Mucosa of rectum (tissue), 2 donors: ENCODE measurements around the gene LSAMP.
A peak's percentile ranks its signal among the peaks of the same experiment; 100 is the strongest.

Source experiments
- H3K27ac ChIP-seq, 2 donors: one replicate each; pipeline ENCODE4 v1.7.0; 2013; ENCODE audit warnings: inconsistent platforms in 2 of 2, low read depth in 2 of 2, low read length in 2 of 2
- H3K27me3 ChIP-seq, 2 donors: one replicate each; pipeline ENCODE4 v1.7.0; 2013; ENCODE audit warnings: low read length in 2 of 2; ENCODE audit not compliant: control insufficient read depth in 2 of 2, insufficient read depth in 2 of 2
- H3K36me3 ChIP-seq, 2 donors: one replicate each; pipeline ENCODE4 v1.7.0; 2013; ENCODE audit warnings: low read length in 2 of 2; ENCODE audit not compliant: control insufficient read depth in 2 of 2, insufficient read depth in 2 of 2
- H3K4me1 ChIP-seq, 2 donors: one replicate each; pipeline ENCODE4 v1.7.0; 2013; ENCODE audit warnings: low read length in 2 of 2, mild to moderate bottlenecking in 1 of 2; ENCODE audit not compliant: control insufficient read depth in 2 of 2, insufficient read depth in 2 of 2
- H3K4me3 ChIP-seq, 2 donors: one replicate each; pipeline ENCODE4 v1.7.0; 2013; ENCODE audit warnings: low read length in 2 of 2
- H3K9ac ChIP-seq, 2 donors: one replicate each; pipeline ENCODE4 v1.7.0; 2013; ENCODE audit warnings: low read length in 2 of 2, low read depth in 1 of 2, mild to moderate bottlenecking in 1 of 2
- H3K9me3 ChIP-seq, 2 donors: one replicate each; pipeline ENCODE4 v1.7.0; 2013; ENCODE audit warnings: low read length in 2 of 2; ENCODE audit not compliant: control insufficient read depth in 2 of 2
- donor health status: healthy.
- donor health status: Normal muscosa, but diverticular disease.

Gene LSAMP

GRCh38 chr3:116445311-116445841 lies at the start of gene LSAMP:
Gene LSAMP (minus strand): TSS chr3:116445487.
- Histone ChIP-seq H3K36me3 (no peaks in the 10 kb centered on the region), H3K4me1 (no peaks in the 10 kb centered on the region), H3K9ac (peak within 1 kb of the TSS in 1 of 2 donors; percentile 29), H3K27me3 (no peaks in the 10 kb centered on the region), H3K4me3 (peak within 1 kb of the TSS; percentile 51 to 66), H3K27ac (no peak within 1 kb of the TSS), H3K9me3 (no peaks in the 10 kb centered on the region)

- Histone ChIP-seq H3K9me3 (no peaks in the 10 kb centered on the region), H3K4me3 (no peak overlapping the region), H3K27me3 (no peaks in the 10 kb centered on the region), H3K4me1 (no peaks in the 10 kb centered on the region), H3K36me3 (no peaks in the 10 kb centered on the region), H3K9ac (no peak overlapping the region), H3K27ac (no peak overlapping the region)
Observed at GRCh38 chr3:116492379-116492778, 47.1 kb upstream of the LSAMP start.

DNA sequence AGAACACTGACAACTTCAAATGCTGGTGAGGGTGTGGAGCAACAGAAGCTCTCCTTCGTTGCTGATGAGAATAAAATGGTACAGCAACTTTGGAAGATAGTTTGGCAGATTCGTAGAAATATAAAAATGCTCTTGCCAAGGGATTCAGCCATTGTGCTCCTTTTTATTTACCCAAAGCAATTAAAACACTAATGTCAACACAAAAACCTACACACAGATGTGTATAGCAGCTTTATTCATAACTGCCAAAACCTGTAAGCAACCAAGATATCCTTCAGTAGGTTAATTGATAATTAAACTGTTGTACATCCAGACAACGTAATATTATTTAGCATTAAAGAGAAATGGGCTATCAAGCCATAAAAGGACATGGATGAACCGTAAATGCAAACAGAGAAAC lies 37.8 kb upstream of the LSAMP start:
- Histone ChIP-seq H3K9me3 (no peaks in the 10 kb centered on the region), H3K4me1 (no peaks in the 10 kb centered on the region), H3K9ac (no peak overlapping the region)

GRCh38 chr3:116476691-116477090 lies 31.4 kb upstream of the LSAMP start:
- H3K27ac ChIP-seq, result no peak overlapping the region
- H3K27me3 ChIP-seq, result no peaks in the 10 kb centered on the region
- no peaks in the 10 kb centered on the region for H3K36me3 ChIP-seq
- no peaks in the 10 kb centered on the region for H3K9me3 ChIP-seq
- H3K9ac ChIP-seq, result no peak overlapping the region
- no peak overlapping the region for H3K4me3 ChIP-seq
- no peaks in the 10 kb centered on the region for H3K4me1 ChIP-seq

More for the DNA sequence above, 37.8 kb upstream of the LSAMP start:
- Histone ChIP-seq H3K27me3 (no peaks in the 10 kb centered on the region), H3K4me3 (no peak overlapping the region), H3K27ac (no peak overlapping the region), H3K36me3 (no peaks in the 10 kb centered on the region)

- Histone ChIP-seq H3K27me3 (no peaks in the 10 kb centered on the region), H3K4me1 (no peaks in the 10 kb centered on the region), H3K4me3 (no peak overlapping the region), H3K9ac (no peak overlapping the region), H3K27ac (no peak overlapping the region), H3K36me3 (no peaks in the 10 kb centered on the region), H3K9me3 (no peaks in the 10 kb centered on the region)
Observed at GRCh38 chr3:116474801-116475200, 29.5 kb upstream of the LSAMP start.

DNA sequence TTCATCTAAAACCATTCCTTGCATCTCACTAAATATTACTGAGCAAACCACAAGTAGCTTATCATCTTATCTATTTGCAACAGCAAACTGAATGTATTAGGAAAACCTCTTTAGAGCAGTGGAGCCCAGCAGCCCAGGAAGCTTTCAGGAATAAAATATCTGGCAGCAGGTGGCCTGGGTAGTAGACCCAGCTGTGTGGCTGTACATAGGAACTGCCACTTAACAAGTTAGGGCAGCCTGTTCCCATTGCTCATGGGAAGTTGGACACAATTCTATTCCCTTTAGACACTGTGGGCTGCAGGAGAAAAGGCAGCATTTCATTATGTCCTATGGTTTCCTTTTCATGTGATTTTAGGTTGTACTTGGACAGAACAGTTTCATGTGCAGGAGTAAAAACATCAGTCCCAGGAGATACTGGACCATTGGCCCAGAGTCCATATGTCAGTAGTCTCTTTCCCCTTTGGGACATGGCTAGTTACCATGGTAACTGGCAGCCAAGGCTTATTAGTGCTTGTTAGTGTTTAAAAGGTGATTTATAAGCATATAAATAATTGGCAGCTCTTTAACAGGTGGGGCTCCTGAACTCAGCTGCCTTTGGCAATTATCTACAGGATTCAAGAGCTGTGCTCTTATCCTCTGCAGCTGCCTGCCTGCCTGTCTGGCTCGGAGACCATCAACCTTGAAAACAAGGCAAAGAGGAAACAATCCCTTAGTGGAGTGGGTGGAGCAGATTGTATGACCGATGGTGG lies 28.9 kb upstream of the LSAMP start:
- H3K9ac ChIP-seq, result no peak overlapping the region
- H3K27me3 ChIP-seq, result no peaks in the 10 kb centered on the region
- H3K9me3 ChIP-seq, result no peaks in the 10 kb centered on the region
- no peak overlapping the region for H3K27ac ChIP-seq
- H3K36me3 ChIP-seq, result no peaks in the 10 kb centered on the region
- H3K4me1 ChIP-seq, result no peaks in the 10 kb centered on the region
- H3K4me3 ChIP-seq, result no peak overlapping the region

GRCh38 chr3:116473602-116474001 lies 28.3 kb upstream of the LSAMP start:
- H3K4me1 ChIP-seq, result no peaks in the 10 kb centered on the region
- H3K4me3 ChIP-seq, result no peak overlapping the region

GRCh38 chr3:116470605-116471197 lies 25.4 kb upstream of the LSAMP start:
- Histone ChIP-seq H3K36me3 (no peaks in the 10 kb centered on the region), H3K9ac (no peak overlapping the region), H3K9me3 (no peaks in the 10 kb centered on the region), H3K27me3 (no peaks in the 10 kb centered on the region), H3K4me1 (no peaks in the 10 kb centered on the region), H3K4me3 (no peak overlapping the region), H3K27ac (no peak overlapping the region)

More at GRCh38 chr3:116473602-116474001, 28.3 kb upstream of the LSAMP start:
- H3K9ac ChIP-seq, result no peak overlapping the region
- no peak overlapping the region for H3K27ac ChIP-seq
- H3K9me3 ChIP-seq, result no peaks in the 10 kb centered on the region
- no peaks in the 10 kb centered on the region for H3K27me3 ChIP-seq
- no peaks in the 10 kb centered on the region for H3K36me3 ChIP-seq

DNA sequence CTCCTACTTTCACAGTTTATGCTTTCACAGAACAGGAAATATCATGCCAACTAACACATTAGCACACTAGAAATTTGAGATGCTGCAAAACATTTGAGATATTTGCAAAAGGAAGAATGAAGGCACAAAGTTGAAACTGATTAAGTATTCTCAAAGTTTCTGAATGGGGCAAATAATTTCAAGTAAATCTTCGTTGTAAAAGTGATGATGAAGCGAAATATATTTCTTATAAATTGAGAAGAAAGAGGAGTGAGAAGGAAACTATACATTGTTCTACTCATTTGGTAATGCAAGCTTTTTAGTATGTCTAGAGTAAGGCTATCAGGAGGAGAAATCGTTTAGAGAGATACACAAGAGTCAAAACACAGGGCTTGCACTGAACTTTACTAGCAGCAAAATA lies 24.3 kb upstream of the LSAMP start:
- no peaks in the 10 kb centered on the region for H3K9me3 ChIP-seq
- H3K4me1 ChIP-seq, result no peaks in the 10 kb centered on the region
- no peaks in the 10 kb centered on the region for H3K36me3 ChIP-seq
- no peaks in the 10 kb centered on the region for H3K27me3 ChIP-seq
- H3K27ac ChIP-seq, result no peak overlapping the region
- no peak overlapping the region for H3K9ac ChIP-seq
- H3K4me3 ChIP-seq, result no peak overlapping the region

DNA sequence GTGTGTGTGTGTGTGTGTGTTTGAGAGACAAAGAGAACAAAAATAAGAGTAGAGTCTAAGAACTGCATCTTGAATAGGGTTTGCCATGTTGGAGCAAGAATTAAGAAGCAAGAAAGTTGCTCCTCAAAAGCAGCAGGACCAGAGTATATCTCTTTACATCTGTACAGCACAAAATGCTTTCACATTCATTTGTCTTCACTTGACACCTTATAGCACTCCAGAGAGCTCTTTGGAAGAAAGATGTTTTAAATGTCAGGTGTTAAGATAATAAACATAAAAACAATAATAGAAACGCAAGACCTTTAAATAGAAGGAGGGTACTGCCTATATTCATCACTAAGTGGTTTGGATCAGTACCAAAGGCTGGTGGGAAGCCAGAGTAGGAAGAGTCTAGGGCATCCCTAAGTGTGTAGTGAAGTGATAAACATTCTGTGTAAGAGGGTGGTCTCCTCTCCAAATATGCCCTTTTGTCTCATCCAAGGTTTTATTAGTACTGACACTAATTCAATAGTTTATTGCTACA lies 19.1 kb upstream of the LSAMP start:
- Histone ChIP-seq H3K36me3 (no peaks in the 10 kb centered on the region), H3K4me1 (no peaks in the 10 kb centered on the region), H3K4me3 (no peak overlapping the region), H3K27me3 (no peaks in the 10 kb centered on the region), H3K27ac (no peak overlapping the region), H3K9me3 (no peaks in the 10 kb centered on the region), H3K9ac (no peak overlapping the region)
